ENCODE results near the gene COPB2.

- TF ChIP-seq CTCF (IDR thresholded peaks at IDR 0.05) (no peak), POLR2A (IDR thresholded peaks at IDR 0.05) (no peak)
Observed at GRCh38 chr3:139340784-139341183, 48.7 kb downstream of the COPB2 start.
